D721Med (cell line): Measurements from ENCODE around the gene ADAMTSL1.

Source experiments
- DNase-seq: peaks from one replicate; pipeline ENCODE4 v3.0.0; 2011; ENCODE audit warnings: low spot score; ENCODE audit not compliant: insufficient read length
- FAIRE-seq: peaks from 2 replicates; lab custom pipeline; 2011; peaks lifted over from hg19 to GRCh38; lab: Jason Lieb, UNC
- CTCF ChIP-seq: IDR thresholded peaks from 2 replicates; pipeline ENCODE4 v1.5.1; 2012; ENCODE audit warnings: mild to moderate bottlenecking, control low read depth; ENCODE audit not compliant: insufficient read depth; ENCODE audit errors: missing control alignments

The ADAMTSL1 gene

GRCh38 chr9:18707489-18708205 is 233.7 kb downstream of the ADAMTSL1 start:
- no peak for FAIRE-seq
- no peak for TF ChIP-seq CTCF
- DNase-seq, result no peak

DNA sequence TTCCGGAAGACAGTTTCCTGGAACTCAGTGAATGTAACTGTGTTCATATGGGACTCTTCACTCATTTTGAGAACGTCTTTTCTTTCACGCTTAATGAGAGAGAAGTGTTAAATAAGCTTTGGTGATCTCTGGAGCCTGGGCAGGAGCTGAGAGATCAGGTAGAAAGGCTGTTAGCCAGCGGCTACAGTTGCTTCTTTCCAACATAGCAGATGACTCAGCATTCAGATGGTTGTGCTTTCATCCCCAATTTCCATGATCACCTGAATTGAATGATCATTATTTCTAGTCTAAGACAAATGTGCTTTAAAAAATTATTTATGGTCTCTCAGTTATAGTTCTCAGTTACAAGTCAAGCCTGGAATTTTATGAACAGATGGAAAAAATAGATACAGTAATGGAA is 234.5 kb downstream of the ADAMTSL1 start:
- TF ChIP-seq CTCF, result no peak
- DNase-seq (no peak), FAIRE-seq (no peak)

- TF ChIP-seq CTCF, result no peak
- no peak for DNase-seq
- FAIRE-seq, result no peak
These were observed 236.1 kb downstream of the ADAMTSL1 start for GRCh38 chr9:18710065-18710464.

- TF ChIP-seq CTCF, result no peak
- no peak for FAIRE-seq
- DNase-seq, result no peak
These were observed 243.8 kb downstream of the ADAMTSL1 start for GRCh38 chr9:18717759-18718158.

- FAIRE-seq (no peak), DNase-seq (no peak)
- TF ChIP-seq CTCF, result no peak
These were observed 244.4 kb downstream of the ADAMTSL1 start for GRCh38 chr9:18718393-18718792.

GRCh38 chr9:18718932-18719331 is 245.0 kb downstream of the ADAMTSL1 start:
- DNase-seq (no peak), FAIRE-seq (no peak)
- no peak for TF ChIP-seq CTCF

- FAIRE-seq, result no peak
- DNase-seq, result no peak
These were observed 246.7 kb downstream of the ADAMTSL1 start for GRCh38 chr9:18720691-18721090.

More at GRCh38 chr9:18720691-18721090, 246.7 kb downstream of the ADAMTSL1 start:
- TF ChIP-seq CTCF, result no peak
